ENCODE measurements around the gene TNKS1BP1.

Gene TNKS1BP1

DNA sequence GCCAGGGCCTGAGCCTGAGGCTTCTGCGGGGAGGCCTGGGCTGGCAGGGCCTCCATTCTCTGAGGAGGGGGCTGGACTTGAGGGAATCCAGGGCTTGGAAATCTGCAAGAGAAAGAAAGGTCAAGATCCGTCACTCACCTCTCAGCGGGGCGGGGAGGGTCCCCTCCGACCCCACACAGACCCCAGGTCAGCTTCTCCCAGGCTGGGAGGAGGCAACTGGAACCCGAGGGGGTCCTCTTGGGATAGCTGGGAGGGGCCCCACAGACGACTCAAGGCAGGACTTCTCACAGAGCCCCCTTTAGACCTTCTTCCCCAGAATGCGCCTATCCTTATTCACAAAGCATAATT is 11.0 kb downstream of the TNKS1BP1 start:
- no peak for TF ChIP-seq ZFX (IDR thresholded peaks at IDR 0.05; ENCODE audit: borderline replicate concordance)
- TF ChIP-seq, protein P1, sequence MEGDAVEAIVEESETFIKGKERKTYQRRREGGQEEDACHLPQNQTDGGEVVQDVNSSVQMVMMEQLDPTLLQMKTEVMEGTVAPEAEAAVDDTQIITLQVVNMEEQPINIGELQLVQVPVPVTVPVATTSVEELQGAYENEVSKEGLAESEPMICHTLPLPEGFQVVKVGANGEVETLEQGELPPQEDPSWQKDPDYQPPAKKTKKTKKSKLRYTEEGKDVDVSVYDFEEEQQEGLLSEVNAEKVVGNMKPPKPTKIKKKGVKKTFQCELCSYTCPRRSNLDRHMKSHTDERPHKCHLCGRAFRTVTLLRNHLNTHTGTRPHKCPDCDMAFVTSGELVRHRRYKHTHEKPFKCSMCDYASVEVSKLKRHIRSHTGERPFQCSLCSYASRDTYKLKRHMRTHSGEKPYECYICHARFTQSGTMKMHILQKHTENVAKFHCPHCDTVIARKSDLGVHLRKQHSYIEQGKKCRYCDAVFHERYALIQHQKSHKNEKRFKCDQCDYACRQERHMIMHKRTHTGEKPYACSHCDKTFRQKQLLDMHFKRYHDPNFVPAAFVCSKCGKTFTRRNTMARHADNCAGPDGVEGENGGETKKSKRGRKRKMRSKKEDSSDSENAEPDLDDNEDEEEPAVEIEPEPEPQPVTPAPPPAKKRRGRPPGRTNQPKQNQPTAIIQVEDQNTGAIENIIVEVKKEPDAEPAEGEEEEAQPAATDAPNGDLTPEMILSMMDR (IDR thresholded peaks at IDR 0.05) = no peak
- no peak overlapping the region for H3K27ac ChIP-seq

DNA sequence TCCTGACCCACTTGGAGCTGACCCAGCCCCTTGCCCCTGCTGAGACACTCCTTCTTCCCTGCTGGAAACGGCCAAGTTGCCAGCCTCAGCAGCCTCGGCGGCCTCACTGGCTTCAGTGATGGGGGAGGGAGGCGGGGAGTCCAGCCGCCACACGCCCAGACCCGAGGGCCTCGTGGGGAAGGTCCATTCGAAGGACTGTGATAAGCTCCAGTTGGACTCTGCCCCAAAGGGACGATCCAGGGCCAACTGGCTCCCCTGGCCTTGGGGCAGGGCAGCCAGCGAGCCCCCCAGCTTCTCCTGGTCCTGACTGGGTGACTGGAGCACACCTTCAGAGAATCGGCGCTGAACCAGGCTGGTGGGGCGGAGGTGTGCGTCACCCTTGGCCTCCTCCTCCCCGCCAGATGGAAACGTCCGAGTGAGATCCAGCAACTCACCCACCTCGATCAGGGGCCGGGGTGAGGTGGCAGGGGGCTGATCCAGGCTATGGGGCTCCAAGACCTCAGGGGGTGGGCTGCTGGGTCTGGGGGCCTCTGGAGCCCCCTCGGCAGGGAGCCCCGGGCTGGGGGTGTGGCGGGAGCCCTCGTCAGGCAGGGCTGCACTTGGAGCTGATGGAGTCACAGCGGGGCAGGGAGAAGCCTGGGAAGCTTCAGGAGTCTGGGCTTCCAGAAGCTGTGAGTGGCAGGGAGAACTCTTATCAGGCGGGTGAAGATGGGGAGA is 11.5 kb downstream of the TNKS1BP1 start:
- H3K27ac ChIP-seq = peak overlapping the region; percentile 73; the same call in 1 of the 2 replicates
- TF ChIP-seq ZFX (IDR thresholded peaks at IDR 0.05; ENCODE audit: borderline replicate concordance) = no peak
- TF ChIP-seq, protein P1 (IDR thresholded peaks at IDR 0.05) = no peak

DNA sequence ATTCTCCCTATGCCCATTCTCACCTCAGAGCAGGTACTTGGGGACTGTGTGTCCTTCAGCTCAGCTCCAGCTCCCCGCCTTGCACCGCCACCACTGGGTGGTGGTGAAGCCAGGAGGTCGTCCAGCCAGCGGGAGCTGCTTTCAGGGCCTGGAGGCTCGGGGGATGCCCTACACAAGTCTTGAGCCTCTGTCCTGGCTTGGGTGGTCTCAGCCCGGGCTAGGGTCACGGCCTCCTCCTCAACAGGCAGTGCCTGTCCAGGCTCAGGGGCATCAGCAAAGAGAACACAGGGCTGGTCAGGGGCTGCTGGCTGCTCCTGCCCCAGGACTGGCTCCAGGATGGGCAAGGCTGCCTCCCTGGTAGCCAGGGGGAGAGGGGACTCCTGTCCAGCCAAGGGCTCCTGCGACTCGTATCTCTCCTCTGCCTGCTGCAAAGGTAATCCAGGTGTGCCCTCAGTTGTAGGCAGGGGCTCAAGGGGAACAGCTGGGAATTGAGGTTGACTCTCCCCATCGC is 12.2 kb downstream of the TNKS1BP1 start:
- TF ChIP-seq, protein P1 (IDR thresholded peaks at IDR 0.05) = no peak
- no peak for TF ChIP-seq ZFX (IDR thresholded peaks at IDR 0.05; ENCODE audit: borderline replicate concordance)
- peak overlapping the region; percentile 73 for H3K27ac ChIP-seq

DNA sequence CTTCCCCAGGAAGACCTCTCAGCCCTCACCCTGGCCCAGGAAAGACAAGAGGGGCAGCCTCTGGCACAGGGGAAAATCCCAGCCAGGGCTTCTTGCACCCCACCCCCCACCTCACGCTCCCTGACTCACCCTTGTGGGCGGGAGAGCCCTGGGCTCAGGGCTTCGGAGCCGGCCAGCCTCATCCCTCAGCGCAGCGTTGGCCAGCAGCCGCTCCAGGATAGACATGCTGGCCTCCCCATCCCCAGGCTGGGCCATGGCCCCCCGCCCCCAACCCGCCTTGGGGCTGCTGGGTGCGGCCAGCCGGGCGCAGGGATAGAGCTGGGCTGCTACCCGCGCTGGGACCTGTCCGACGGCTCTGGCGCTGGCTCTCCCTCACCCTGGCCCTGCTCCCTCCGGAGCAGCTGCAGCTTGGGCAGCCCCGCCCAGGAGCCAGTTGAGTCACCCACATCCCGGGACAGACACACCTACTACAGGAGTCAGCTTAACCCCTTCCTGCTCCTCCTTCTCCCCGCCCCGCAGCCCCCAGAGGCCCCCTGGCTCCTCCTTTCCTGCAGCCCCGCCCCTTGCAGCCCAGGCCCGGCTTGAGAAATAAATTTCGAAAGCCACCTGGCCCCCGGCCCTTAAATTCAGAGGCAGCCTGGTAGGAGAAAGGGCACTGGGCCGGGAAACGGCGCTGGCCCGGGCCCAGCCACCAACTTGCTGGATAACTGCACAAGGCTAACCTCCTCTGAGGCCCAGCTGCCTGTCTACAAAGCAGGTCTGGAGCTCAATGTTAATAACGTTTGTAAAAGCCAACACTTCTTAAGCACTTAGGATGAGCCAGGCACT is 13.4 kb downstream of the TNKS1BP1 start:
- TF ChIP-seq, protein P1 (IDR thresholded peaks at IDR 0.05) = no peak
- TF ChIP-seq ZFX (IDR thresholded peaks at IDR 0.05; ENCODE audit: borderline replicate concordance) = no peak
- peak overlapping the region; percentile 73 for H3K27ac ChIP-seq

DNA sequence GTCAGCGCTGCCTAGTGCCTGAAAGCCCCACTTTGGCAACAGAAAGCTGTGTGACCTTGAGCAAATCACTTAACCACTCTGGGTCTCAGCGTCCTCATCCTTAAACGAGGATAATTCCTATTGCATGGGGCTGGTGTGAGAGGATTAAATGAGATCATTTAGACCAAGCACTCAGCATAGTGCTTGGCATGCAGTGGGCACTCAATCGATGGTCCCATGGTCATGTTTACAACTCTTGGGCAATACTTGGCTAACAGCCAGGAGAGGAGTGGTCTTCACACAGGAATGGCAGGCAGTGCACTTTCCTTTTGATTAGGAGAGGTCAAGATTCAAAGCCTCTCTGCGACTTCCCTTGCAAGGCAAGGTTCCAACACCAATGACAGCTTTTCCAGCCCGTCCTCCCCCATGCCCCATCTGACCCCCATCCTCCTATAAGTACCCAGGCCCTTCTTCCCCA is 14.1 kb downstream of the TNKS1BP1 start:
- no peak for TF ChIP-seq ZFX (IDR thresholded peaks at IDR 0.05; ENCODE audit: borderline replicate concordance)
- TF ChIP-seq, protein P1 (IDR thresholded peaks at IDR 0.05) = no peak
- peak overlapping the region; percentile 73 for H3K27ac ChIP-seq

DNA sequence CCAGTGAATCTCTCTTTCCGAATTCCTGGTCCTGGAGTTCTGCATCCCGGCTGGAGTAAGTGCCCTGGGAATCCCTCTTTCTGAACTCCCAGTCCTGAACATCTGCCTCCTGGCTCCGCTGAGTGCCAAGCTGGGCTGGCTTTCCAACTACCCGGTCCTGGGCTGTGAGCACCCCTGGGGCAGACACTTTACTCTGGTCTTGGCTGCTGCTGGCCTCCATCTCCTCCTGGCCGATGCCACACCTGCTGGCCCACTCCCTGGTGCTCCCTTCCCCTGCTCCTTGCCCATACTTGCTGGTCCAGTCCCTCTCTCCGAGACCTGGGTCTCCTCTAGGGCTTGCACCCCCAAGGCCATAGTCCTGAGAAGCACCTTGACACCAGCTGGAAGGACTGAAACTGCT is 14.7 kb downstream of the TNKS1BP1 start:
- TF ChIP-seq, protein P1 (IDR thresholded peaks at IDR 0.05) = no peak
- TF ChIP-seq ZFX (IDR thresholded peaks at IDR 0.05; ENCODE audit: borderline replicate concordance) = no peak
- no peak overlapping the region for H3K27ac ChIP-seq
